Breast epithelium (tissue), 3 donors: ENCODE measurements around the gene MYH3.

Experiments used
- CTCF ChIP-seq, 3 donors: fragments of 450-650 bp; IDR thresholded peaks; one replicate each; pipeline ENCODE4 v1.5.1; 2016 to 2017; ENCODE audit warnings: antibody characterized with exemption in 3 of 3, mild to moderate bottlenecking in 3 of 3, moderate library complexity in 3 of 3
- POLR2A ChIP-seq: fragments of 450-650 bp; IDR thresholded peaks from one replicate; pipeline ENCODE4 v1.6.1; 2016; ENCODE audit warnings: antibody characterized with exemption, mild to moderate bottlenecking, moderate library complexity

GRCh38 chr17:10606110-10606509 is 51.0 kb downstream of the MYH3 start:
- no peak for TF ChIP-seq POLR2A
- TF ChIP-seq CTCF (IDR thresholded peaks at IDR 0.05): no peak
